ENCODE results near the gene RPS6KB2. TPM values are rescaled to one million over a fixed set of nuclear protein-coding genes. Genes with fewer than 3 reads are reported as not detected.

RPS6KB2 gene
- total RNA-seq, 2 experiments from 2014 or later: 69.3 to 72.0 TPM

- ATAC-seq (ENCODE audit: poor library complexity): no peak
- H3K4me3 ChIP-seq (ENCODE audit: low read length): peak overlapping the region; percentile 100
- H3K27ac ChIP-seq (ENCODE audit: low read depth in 1 of 2, low read length in 2 of 2): peak overlapping the region; percentile 41 to 84
Observed at GRCh38 chr11:67406420-67406968, 21.8 kb upstream of the RPS6KB2 start.

GRCh38 chr11:67406969-67407687 lies 21.2 kb upstream of the RPS6KB2 start:
- peak overlapping the region; percentile 100 for H3K4me3 ChIP-seq (ENCODE audit: low read length)

More at GRCh38 chr11:67406420-67406968, 21.8 kb upstream of the RPS6KB2 start:
- CTCF ChIA-PET: interaction anchor here (0.6 to 1.9 kb wide), 11 partner anchors 10 to 79 kb away, joined by 3 to 8 read pairs (median 4); partner anchors contain the start of genes AIP, POLD4 and RAD9A
- POLR2A ChIA-PET: interaction anchor here (0.7 to 3.5 kb wide), 11 partner anchors 14 to 79 kb away, joined by 3 to 136 read pairs (median 9); partner anchors contain the start of genes AIP, PTPRCAP, RAD9A and RPS6KB2
- intact Hi-C loops (cut with DNase I, micrococcal nuclease): loop anchor here in 1 of 2 experiments (2.0 kb wide), 1 partner anchor 28 kb away; no protein-coding TSS in a partner anchor
- peak overlapping the region; percentile 88 for H3K4me3 Mint-ChIP-seq
- peaks cover 54% of the 10 kb centered on the region for H3K36me3 Mint-ChIP-seq (ENCODE audit: low read depth)
- peak overlapping the region; percentile 98 for H3K27ac Mint-ChIP-seq
- no peaks in the 10 kb centered on the region for H3K27me3 Mint-ChIP-seq
- TF ChIP-seq CTCF (IDR thresholded peaks at IDR 0.05): no peak
- H3K4me1 Mint-ChIP-seq (ENCODE audit: low read depth): peaks cover 80% of the 10 kb centered on the region
- Histone ChIP-seq H3K4me1 (ENCODE audit: insufficient read depth, low read length) (peaks cover 88% of the 10 kb centered on the region), H3K36me3 (ENCODE audit: insufficient read depth, low read length) (peaks cover 48% of the 10 kb centered on the region), H3K27me3 (ENCODE audit: control insufficient read depth in 1 of 2, insufficient read depth in 2 of 2, low read length in 2 of 2) (no peaks in the 10 kb centered on the region), H3K9me3 (ENCODE audit: control insufficient read depth in 1 of 2, insufficient read depth in 1 of 2, low read length in 2 of 2) (no peaks in the 10 kb centered on the region)
- no peaks in the 10 kb centered on the region for H3K9me3 Mint-ChIP-seq
- DNase-seq: no peak

More at GRCh38 chr11:67406969-67407687, 21.2 kb upstream of the RPS6KB2 start:
- Mint-ChIP-seq H3K4me1 (ENCODE audit: low read depth) (peaks cover 84% of the 10 kb centered on the region), H3K27ac (peak overlapping the region; percentile 98), H3K4me3 (peak overlapping the region; percentile 88), H3K27me3 (no peaks in the 10 kb centered on the region), H3K9me3 (no peaks in the 10 kb centered on the region), H3K36me3 (ENCODE audit: low read depth) (peaks cover 54% of the 10 kb centered on the region)
- ATAC-seq (ENCODE audit: poor library complexity) (no peak), DNase-seq (peak in 5 of 14 experiments; percentile 41 to 73 (median 51))
- POLR2A ChIA-PET: interaction anchor here (0.7 to 3.5 kb wide), 15 partner anchors 9 to 98 kb away, joined by 3 to 136 read pairs (median 8); partner anchors contain the start of genes AIP, CORO1B, PITPNM1 and PTPRCAP
- Histone ChIP-seq H3K36me3 (ENCODE audit: insufficient read depth, low read length) (peaks cover 48% of the 10 kb centered on the region), H3K27ac (ENCODE audit: low read depth in 1 of 2, low read length in 2 of 2) (peak overlapping the region; percentile 41 to 84), H3K4me1 (ENCODE audit: insufficient read depth, low read length) (peaks cover 92% of the 10 kb centered on the region), H3K9me3 (ENCODE audit: control insufficient read depth in 1 of 2, insufficient read depth in 1 of 2, low read length in 2 of 2) (no peaks in the 10 kb centered on the region), H3K27me3 (ENCODE audit: control insufficient read depth in 1 of 2, insufficient read depth in 2 of 2, low read length in 2 of 2) (no peaks in the 10 kb centered on the region)
- CTCF ChIA-PET: interaction anchor here (0.5 to 1.9 kb wide), 15 partner anchors 9 to 99 kb away, joined by 3 to 8 read pairs (median 4); partner anchors contain the start of genes AIP, PITPNM1, POLD4 and RAD9A
- TF ChIP-seq CTCF (IDR thresholded peaks at IDR 0.05): no peak
- intact Hi-C loops (cut with DNase I, micrococcal nuclease): loop anchor here in 1 of 2 experiments (2.0 kb wide), 1 partner anchor 28 kb away; no protein-coding TSS in a partner anchor

All from CD4-positive, alpha-beta T cell (primary cell).